Smooth muscle cell (in vitro differentiated cells): ENCODE results near the gene ASTN1. TPM values are rescaled to one million over a fixed set of nuclear protein-coding genes. Genes with fewer than 3 reads are reported as not detected.

Experiments
- DNase-seq: peaks from one replicate; lab custom pipeline; 2025; ENCODE audit not compliant: unreplicated experiment; lab: John Stamatoyannopoulos, UW
- H2AFZ ChIP-seq: fragments of 200-600 bp; sonication (generic); 2 replicates; pipeline ENCODE4 v1.6.0; 2016; ENCODE audit warnings: antibody characterized with exemption, low read depth, mild to moderate bottlenecking
- H3F3A ChIP-seq: fragments of 200-600 bp; sonication (generic); 2 replicates; pipeline ENCODE4 v1.6.0; 2017; ENCODE audit warnings: antibody characterized with exemption, low read depth
- H3K27ac ChIP-seq: fragments of 200-600 bp; sonication (generic); 2 replicates; pipeline ENCODE4 v1.5.1; 2016; ENCODE audit warnings: low read depth, mild to moderate bottlenecking
- H3K27me3 ChIP-seq: fragments of 200-600 bp; sonication (generic); 2 replicates; pipeline ENCODE4 v1.6.1; 2016; ENCODE audit warnings: low read depth, mild to moderate bottlenecking
- H3K36me3 ChIP-seq: fragments of 200-600 bp; sonication (generic); 2 replicates; pipeline ENCODE4 v1.5.1; 2016; ENCODE audit warnings: low read depth
- H3K4me1 ChIP-seq: fragments of 200-600 bp; sonication (generic); 2 replicates; pipeline ENCODE4 v1.5.1; 2016; ENCODE audit warnings: low read depth
- H3K4me2 ChIP-seq: fragments of 200-600 bp; sonication (generic); 2 replicates; pipeline ENCODE4 v1.6.0; 2016; ENCODE audit warnings: mild to moderate bottlenecking
- H3K4me3 ChIP-seq: fragments of 200-600 bp; sonication (generic); 2 replicates; pipeline ENCODE4 v1.5.1; 2016; ENCODE audit warnings: mild to moderate bottlenecking
- H3K79me2 ChIP-seq: fragments of 200-600 bp; sonication (generic); 2 replicates; pipeline ENCODE4 v1.6.0; 2016; ENCODE audit warnings: low read depth, mild to moderate bottlenecking
- H3K9ac ChIP-seq: fragments of 200-600 bp; sonication (generic); 2 replicates; pipeline ENCODE4 v1.6.0; 2016; ENCODE audit warnings: low read depth
- H3K9me3 ChIP-seq: fragments of 200-600 bp; sonication (generic); replicated peaks from 2 replicates; pipeline ENCODE4 v1.5.1; 2016; ENCODE audit warnings: low read depth
- H4K20me1 ChIP-seq: fragments of 200-600 bp; sonication (generic); 2 replicates; pipeline ENCODE4 v1.6.0; 2016; ENCODE audit warnings: low read depth
- WGBS: methylation state at CpG from one replicate; pipeline ENCODE4 v1.1.7; 2016; ENCODE audit warnings: low lambda C conversion rate; 5-methylcytosine and 5-hydroxymethylcytosine counted together
- polyA plus RNA-seq: library from polyadenylated mRNA; unstranded; fragments of >200 nt; fragmentation: Nextera tagmentation; extraction: Ambion mirVana; gene quantifications from 2 replicates; pipeline ENCODE4 v1.2.1, GENCODE V29; 2016
- total RNA-seq: library from RNA; depleted of rRNA; stranded (reverse); fragments of >200 nt; gene quantifications from 2 replicates; pipeline ENCODE4 v1.2.3, GENCODE V29; 2014
- TF ChIP-seq, protein P1 (sequence below): fragments of 200-600 bp; sonication (generic); IDR thresholded peaks from 2 replicates; pipeline ENCODE4 v1.5.1; 2017; ENCODE audit warnings: borderline replicate concordance, mild to moderate bottlenecking, antibody characterized with exemption; ENCODE audit not compliant: insufficient read depth, poor library complexity, severe bottlenecking

Gene ASTN1
- total and polyA plus RNA-seq, 2 experiments from 2014 or later: 0.04 TPM; not detected in 1

DNA sequence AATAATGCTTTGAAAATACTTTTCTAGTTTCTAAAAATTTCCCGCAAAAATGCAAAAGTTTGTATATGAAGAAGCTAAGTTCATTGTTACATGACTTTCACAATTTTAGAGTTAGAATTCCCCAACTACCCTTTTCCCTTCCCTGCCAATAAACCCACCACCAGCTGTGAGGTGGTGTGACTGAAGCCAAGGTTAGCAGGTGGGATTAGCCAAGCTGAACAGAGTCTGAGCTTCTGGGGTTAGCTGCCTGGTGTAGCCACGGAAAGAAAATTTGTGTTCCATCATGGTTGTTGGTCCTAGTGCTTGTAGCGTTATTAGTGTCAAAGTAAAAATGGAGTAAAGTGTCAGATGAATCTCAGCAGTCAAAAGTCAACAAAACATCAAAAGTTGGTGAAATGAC is 110.9 kb downstream of the ASTN1 start:
- no peaks in the 10 kb centered on the region for H3K4me1 ChIP-seq
- peaks cover under 1% of the 10 kb centered on the region for H3K27me3 ChIP-seq
- H3K79me2 ChIP-seq: no peaks in the 10 kb centered on the region
- H3K9me3 ChIP-seq: no peaks in the 10 kb centered on the region
- no peak overlapping the region for H2AFZ ChIP-seq
- WGBS: 95% methylated on average over 3 of the region's 3 CpGs
- no peak overlapping the region for H3K4me2 ChIP-seq
- no peaks in the 10 kb centered on the region for H3K36me3 ChIP-seq
- H3K9ac ChIP-seq: no peak overlapping the region
- H3K4me3 ChIP-seq: no peak overlapping the region
- H4K20me1 ChIP-seq: no peaks in the 10 kb centered on the region
- TF ChIP-seq, protein P1, sequence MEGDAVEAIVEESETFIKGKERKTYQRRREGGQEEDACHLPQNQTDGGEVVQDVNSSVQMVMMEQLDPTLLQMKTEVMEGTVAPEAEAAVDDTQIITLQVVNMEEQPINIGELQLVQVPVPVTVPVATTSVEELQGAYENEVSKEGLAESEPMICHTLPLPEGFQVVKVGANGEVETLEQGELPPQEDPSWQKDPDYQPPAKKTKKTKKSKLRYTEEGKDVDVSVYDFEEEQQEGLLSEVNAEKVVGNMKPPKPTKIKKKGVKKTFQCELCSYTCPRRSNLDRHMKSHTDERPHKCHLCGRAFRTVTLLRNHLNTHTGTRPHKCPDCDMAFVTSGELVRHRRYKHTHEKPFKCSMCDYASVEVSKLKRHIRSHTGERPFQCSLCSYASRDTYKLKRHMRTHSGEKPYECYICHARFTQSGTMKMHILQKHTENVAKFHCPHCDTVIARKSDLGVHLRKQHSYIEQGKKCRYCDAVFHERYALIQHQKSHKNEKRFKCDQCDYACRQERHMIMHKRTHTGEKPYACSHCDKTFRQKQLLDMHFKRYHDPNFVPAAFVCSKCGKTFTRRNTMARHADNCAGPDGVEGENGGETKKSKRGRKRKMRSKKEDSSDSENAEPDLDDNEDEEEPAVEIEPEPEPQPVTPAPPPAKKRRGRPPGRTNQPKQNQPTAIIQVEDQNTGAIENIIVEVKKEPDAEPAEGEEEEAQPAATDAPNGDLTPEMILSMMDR: no peak
- H3K27ac ChIP-seq: no peak overlapping the region
- DNase-seq: no peak
- no peaks in the 10 kb centered on the region for H3F3A ChIP-seq

DNA sequence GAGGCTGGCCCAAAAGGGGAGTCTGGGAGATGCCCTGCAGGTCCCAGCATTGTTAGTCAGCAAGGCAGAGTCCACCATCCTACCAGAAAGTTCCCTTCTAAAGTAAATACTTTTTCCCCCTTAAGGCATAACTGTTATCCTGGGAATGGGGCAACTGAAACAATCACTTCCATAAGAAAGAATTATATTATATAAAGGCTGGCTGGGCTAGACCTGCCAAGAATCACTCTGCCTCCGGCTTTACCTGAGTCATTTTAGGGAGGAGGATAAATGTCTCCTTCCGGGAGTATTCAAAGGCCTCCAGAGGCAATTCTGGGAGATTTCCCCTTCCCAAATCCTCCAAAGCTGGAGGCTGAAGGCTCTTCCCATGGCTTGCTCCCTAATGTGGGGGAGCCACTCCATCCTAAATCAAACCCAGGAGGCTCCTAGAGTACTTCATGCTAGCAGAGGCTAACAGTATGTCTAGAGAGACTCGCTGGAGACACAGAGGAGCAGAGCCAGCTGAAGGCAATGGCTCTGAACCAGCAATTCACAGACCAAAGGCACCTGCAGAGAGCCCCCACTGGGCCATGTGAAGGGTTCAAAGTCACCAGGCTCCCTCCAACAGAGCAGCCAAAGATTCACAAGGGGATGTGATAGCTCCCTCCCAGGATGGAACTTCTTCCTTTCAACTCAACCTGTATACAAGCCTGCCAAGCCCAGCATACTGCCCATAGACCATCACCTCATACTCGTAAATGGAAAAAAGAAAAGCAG is 116.0 kb downstream of the ASTN1 start:
- no peaks in the 10 kb centered on the region for H3K36me3 ChIP-seq
- WGBS: 69% methylated on average over 4 of the region's 4 CpGs
- no peak overlapping the region for H3K4me2 ChIP-seq
- no peak overlapping the region for H3K9ac ChIP-seq
- H4K20me1 ChIP-seq: no peaks in the 10 kb centered on the region
- H3K79me2 ChIP-seq: no peaks in the 10 kb centered on the region
- H3K4me1 ChIP-seq: no peaks in the 10 kb centered on the region
- H3K27ac ChIP-seq: no peak overlapping the region
- no peak overlapping the region for H2AFZ ChIP-seq
- no peaks in the 10 kb centered on the region for H3F3A ChIP-seq
- H3K9me3 ChIP-seq: no peaks in the 10 kb centered on the region
- H3K27me3 ChIP-seq: peaks cover 4% of the 10 kb centered on the region
- no peak overlapping the region for H3K4me3 ChIP-seq
- TF ChIP-seq, protein P1: no peak
- DNase-seq: no peak

DNA sequence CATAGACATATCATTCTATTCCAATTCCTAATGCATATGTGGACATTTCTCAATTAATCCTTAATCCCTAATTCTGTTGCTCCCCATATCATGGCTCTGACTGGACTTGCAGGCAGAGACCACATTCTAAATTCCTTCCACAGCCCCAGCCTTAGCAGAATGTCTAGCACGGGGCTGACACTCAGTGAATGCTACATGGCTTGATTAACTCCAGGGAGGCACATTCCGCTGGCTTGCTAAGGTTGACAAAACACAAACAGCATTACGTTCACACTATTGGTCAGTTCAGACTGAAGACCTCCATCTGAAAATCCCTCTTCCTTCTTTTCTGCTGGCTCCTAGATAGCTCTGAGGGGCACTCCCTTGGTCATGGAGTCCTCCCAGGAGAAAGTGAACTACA is 119.4 kb downstream of the ASTN1 start:
- Histone ChIP-seq H3K4me3 (no peak overlapping the region), H3F3A (no peaks in the 10 kb centered on the region), H3K27ac (no peak overlapping the region), H4K20me1 (no peaks in the 10 kb centered on the region), H3K27me3 (peaks cover 4% of the 10 kb centered on the region), H2AFZ (no peak overlapping the region), H3K36me3 (no peaks in the 10 kb centered on the region), H3K4me1 (no peaks in the 10 kb centered on the region), H3K9me3 (no peaks in the 10 kb centered on the region), H3K9ac (no peak overlapping the region), H3K79me2 (no peaks in the 10 kb centered on the region), H3K4me2 (no peak overlapping the region)
- DNase-seq: no peak
- TF ChIP-seq, protein P1: no peak
- 80% methylated on average over 3 of the region's 3 CpGs for WGBS

DNA sequence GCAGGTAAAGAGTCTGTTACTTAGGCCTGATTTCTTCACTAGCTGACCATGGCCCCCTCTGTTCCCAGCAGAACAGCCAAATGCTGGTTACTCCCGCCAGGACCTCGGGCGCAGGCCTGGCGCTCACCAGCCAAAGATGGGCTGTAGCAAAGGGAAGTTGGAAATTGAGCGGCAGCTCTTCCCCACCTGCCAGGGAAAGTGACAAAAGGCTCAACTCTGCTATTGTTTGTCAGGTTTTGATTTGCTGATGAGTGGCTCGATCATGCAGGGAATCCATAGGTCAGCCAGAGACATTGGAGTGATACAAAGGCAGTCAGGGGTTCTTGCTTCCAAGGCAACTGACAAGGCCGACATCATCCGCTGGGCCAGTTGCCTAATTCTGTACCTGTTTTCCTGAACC is 120.1 kb downstream of the ASTN1 start:
- TF ChIP-seq, protein P1: no peak
- no peak overlapping the region for H3K4me2 ChIP-seq
- DNase-seq: no peak
- no peak overlapping the region for H3K4me3 ChIP-seq
- H3K9me3 ChIP-seq: no peaks in the 10 kb centered on the region
- H3K4me1 ChIP-seq: no peaks in the 10 kb centered on the region
- no peak overlapping the region for H3K9ac ChIP-seq
- no peaks in the 10 kb centered on the region for H3F3A ChIP-seq
- peaks cover 4% of the 10 kb centered on the region for H3K27me3 ChIP-seq
- H3K27ac ChIP-seq: no peak overlapping the region
- no peaks in the 10 kb centered on the region for H3K79me2 ChIP-seq
- no peak overlapping the region for H2AFZ ChIP-seq
- WGBS: 67% methylated on average over 8 of the region's 8 CpGs
- no peaks in the 10 kb centered on the region for H3K36me3 ChIP-seq
- H4K20me1 ChIP-seq: no peaks in the 10 kb centered on the region
